B cell (primary cell): ENCODE data around the gene C6orf47.

ENCODE experiments used
- EZH2 ChIP-seq: IDR thresholded peaks from 2 replicates; pipeline ENCODE4 v1.6.1; 2012; ENCODE audit warnings: borderline replicate concordance, low read depth, mild to moderate bottlenecking, moderate library complexity, low read length; ENCODE audit not compliant: insufficient read depth, poor library complexity, severe bottlenecking
- TF ChIP-seq, protein P1 (sequence below): fragments of 200-600 bp; IDR thresholded peaks from one replicate; pipeline ENCODE4 v1.8.0; 2022; ENCODE audit warnings: antibody characterized with exemption, mild to moderate bottlenecking

DNA sequence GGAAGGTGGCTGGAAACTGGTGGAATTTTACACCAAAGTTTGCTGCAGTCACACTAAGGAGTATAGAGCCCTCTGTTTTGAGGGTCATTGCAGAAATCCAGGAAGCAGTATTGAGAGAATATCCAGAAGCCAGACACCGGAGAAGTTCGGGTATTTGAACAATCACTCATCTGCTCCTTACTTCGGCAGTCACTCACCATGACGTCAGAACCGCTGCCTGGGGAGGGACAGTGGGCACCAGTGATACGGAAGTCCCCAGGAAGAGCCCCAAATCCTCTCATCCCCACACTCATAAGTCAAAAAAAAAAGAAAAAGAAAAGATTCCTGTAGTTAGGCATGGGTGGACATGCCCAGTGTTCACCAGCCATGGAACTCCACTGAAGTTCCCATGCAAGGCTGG, 16.3 kb upstream of the C6orf47 start:
- TF ChIP-seq, protein P1, sequence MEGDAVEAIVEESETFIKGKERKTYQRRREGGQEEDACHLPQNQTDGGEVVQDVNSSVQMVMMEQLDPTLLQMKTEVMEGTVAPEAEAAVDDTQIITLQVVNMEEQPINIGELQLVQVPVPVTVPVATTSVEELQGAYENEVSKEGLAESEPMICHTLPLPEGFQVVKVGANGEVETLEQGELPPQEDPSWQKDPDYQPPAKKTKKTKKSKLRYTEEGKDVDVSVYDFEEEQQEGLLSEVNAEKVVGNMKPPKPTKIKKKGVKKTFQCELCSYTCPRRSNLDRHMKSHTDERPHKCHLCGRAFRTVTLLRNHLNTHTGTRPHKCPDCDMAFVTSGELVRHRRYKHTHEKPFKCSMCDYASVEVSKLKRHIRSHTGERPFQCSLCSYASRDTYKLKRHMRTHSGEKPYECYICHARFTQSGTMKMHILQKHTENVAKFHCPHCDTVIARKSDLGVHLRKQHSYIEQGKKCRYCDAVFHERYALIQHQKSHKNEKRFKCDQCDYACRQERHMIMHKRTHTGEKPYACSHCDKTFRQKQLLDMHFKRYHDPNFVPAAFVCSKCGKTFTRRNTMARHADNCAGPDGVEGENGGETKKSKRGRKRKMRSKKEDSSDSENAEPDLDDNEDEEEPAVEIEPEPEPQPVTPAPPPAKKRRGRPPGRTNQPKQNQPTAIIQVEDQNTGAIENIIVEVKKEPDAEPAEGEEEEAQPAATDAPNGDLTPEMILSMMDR = no peak
- no peak for TF ChIP-seq EZH2
